HG02571 (cell line): ENCODE data around the gene CIAO2B.
"Not testable (repeated sequence)": the region's sequence is repeated elsewhere in the genome, so short reads cannot be mapped to it uniquely, and the experiment has no call there.

Experiments
- ATAC-seq: cut with Tn5 transposase; IDR thresholded peaks from one replicate; pipeline ENCODE4 v1.9.1; 2021; ENCODE audit warnings: mild to moderate bottlenecking, moderate library complexity; ENCODE audit not compliant: unreplicated experiment

The CIAO2B gene

GRCh38 chr16:66905633-66906539 is 28.3 kb downstream of the CIAO2B start:
- no peak for ATAC-seq

GRCh38 chr16:66904846-66905632 is 29.2 kb downstream of the CIAO2B start:
- ATAC-seq: no peak

- ATAC-seq: no peak
Measured at GRCh38 chr16:66904428-66904845, 29.8 kb downstream of the CIAO2B start.

- no peak for ATAC-seq
Measured at GRCh38 chr16:66903544-66904427, 30.4 kb downstream of the CIAO2B start.

- no peak for ATAC-seq
Measured at GRCh38 chr16:66902648-66903543, 31.3 kb downstream of the CIAO2B start.

GRCh38 chr16:66901626-66902025 is 32.6 kb downstream of the CIAO2B start:
- ATAC-seq: no peak

- no peak for ATAC-seq
Measured at GRCh38 chr16:66900721-66901441, 33.3 kb downstream of the CIAO2B start.

- no peak for ATAC-seq
Measured at GRCh38 chr16:66899945-66900710, 34.1 kb downstream of the CIAO2B start.

- no peak for ATAC-seq
Measured at GRCh38 chr16:66899310-66899944, 34.8 kb downstream of the CIAO2B start.

GRCh38 chr16:66898933-66899309 is 35.3 kb downstream of the CIAO2B start:
- ATAC-seq: no peak

- ATAC-seq: no peak
Measured at GRCh38 chr16:66898207-66898606, 36.0 kb downstream of the CIAO2B start.

GRCh38 chr16:66896682-66897081 is 37.5 kb downstream of the CIAO2B start:
- not testable (repeated sequence) for ATAC-seq

GRCh38 chr16:66895999-66896398 is 38.2 kb downstream of the CIAO2B start:
- ATAC-seq: no peak

- ATAC-seq: no peak
Measured at GRCh38 chr16:66895689-66895979, 38.6 kb downstream of the CIAO2B start.

- ATAC-seq: no peak
Measured at GRCh38 chr16:66894948-66895688, 39.1 kb downstream of the CIAO2B start.

GRCh38 chr16:66894055-66894454 is 40.1 kb downstream of the CIAO2B start:
- no peak for ATAC-seq

GRCh38 chr16:66891797-66892196 is 42.4 kb downstream of the CIAO2B start:
- no peak for ATAC-seq

- ATAC-seq: no peak
Measured at GRCh38 chr16:66891360-66891759, 42.8 kb downstream of the CIAO2B start.
